HS-5 (cell line): ENCODE measurements around the gene BCL11B.

Experiments
- DNase-seq: peaks from one replicate; pipeline ENCODE4 v3.0.0-alpha.2; 2012; ENCODE audit warnings: low read depth

Gene BCL11B

DNA sequence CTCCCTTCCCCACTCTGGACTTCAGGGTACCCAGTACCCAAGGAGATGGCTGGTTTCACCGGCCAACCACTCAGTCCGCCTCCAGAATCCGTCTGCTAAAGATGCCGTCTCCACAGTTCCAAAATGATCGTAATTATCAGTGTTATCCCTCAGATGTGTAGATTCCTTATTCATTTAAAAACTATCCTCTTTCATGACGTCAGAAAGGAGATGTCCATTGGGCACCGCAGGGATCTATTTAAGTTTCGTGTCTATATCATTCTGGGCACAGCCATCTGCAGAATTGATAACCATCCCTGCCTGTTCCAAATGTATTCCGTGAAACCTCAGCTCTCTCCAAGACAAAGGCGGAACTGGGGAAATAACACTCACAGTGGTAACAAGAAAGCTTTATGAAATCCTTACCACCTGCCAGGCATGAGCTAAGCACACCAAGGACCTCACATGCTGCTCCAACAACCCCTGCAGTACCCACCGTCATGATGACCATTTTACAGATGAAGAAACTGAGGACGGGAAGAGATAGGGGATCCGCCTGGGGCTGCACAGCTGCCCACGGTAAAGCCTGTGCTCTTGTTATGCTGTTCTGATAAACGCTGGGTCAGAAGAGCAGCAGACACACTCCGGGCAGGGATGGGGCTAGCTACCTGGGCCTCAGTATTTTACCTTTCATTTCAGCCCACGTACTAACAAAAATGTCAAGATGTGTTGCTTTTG lies 90.0 kb downstream of the BCL11B start:
- no peak for DNase-seq

DNA sequence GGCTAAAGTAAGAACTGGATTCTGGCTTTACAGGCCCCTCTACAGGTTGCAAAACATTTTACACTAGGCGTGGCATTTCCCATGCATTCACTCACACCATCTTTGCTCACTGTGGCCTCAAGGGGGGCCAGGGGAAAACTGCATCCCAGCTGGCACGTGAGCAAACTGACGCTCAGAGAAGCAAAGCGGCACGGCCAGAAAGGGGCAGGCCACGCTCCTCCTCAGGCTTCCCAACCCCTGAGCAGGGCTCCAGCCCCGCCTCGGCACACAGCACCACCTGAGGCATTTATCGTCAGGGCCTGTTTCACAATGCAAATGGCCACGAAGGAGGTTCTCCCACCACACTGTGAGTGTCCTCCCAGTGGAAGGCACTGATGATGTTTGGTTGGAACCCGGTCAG lies 90.8 kb downstream of the BCL11B start:
- DNase-seq, result no peak

DNA sequence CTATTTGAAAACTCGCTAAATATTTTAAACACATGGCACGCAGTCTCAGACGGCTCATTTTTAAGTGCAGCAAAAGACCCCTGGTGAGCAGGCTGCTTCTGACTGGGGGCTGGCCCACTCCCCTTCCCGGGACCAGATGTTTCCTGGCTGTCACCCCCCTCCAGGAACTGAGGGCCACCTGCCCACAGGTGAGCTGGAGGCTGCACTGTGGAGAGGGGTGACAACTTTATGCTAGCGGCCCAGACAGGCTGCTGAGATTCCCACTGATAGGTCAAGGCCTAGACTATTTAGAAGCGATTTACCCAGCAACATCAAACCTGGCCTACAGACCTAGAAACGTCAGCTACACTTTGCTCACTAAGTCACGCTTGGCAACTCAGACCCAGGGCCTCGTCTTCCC lies 92.1 kb downstream of the BCL11B start:
- no peak for DNase-seq

DNA sequence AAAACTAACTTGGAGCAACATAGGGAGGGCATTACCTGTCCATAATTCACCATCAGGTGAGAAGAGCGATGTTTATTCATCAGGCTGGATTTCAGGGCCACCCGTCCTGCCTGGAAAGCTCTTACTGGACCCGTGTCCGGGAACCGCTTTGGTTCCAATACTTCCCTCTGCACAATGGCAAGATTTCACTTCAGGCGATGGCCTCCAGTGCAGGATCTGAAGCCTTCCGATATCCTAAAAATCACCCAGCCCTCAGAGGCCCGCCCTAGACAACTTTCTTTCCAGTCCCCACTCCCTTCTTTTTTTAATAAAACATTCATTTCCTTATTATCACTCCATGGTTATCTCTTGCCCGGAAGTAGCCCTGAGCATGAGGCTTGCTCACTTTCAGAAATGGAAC lies 92.5 kb downstream of the BCL11B start:
- no peak for DNase-seq

DNA sequence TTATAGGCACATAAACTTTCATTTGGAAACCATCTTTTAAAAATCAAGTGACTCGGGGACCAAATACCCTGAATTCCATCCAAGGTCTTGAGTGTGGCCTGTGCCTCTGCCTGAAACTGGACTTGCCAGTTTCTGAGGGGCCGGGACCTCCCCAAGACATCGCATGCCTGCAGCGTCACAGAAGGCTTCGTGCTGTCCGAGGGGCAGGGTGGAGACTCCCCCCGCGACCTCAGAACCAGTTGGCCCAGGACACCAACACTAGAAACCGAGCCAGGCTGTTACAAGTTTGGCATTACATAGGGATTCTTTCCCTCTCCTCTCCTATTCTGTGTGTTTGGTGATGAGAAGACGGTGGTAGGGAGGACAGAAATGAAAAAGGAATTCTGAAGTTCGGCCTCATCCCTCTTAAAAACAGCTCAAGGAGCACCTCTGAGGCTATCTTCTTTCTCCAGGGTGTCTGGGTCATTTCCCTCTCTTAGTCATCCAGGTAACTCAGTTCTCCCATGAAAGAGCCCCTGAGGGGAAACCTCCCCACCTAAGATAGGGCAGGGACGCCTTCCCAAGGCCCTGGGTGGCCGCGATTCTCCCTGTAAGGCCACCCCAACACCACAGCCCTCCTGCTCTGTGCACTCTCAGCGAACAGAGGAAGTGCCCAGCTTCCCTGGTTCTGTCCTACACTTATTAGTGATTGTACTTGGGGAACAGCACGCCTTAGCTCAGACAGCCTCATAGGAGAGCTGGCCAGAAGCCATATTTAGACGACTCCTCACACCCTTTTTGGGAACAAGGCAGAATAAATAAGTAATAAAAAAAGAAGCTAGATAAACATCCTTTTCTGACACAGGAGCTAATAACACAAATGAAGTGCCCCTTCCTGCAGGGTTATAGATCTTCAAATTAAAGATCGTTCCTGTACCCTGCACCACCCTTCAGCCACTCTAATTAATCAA lies 93.8 kb downstream of the BCL11B start:
- DNase-seq, result no peak

DNA sequence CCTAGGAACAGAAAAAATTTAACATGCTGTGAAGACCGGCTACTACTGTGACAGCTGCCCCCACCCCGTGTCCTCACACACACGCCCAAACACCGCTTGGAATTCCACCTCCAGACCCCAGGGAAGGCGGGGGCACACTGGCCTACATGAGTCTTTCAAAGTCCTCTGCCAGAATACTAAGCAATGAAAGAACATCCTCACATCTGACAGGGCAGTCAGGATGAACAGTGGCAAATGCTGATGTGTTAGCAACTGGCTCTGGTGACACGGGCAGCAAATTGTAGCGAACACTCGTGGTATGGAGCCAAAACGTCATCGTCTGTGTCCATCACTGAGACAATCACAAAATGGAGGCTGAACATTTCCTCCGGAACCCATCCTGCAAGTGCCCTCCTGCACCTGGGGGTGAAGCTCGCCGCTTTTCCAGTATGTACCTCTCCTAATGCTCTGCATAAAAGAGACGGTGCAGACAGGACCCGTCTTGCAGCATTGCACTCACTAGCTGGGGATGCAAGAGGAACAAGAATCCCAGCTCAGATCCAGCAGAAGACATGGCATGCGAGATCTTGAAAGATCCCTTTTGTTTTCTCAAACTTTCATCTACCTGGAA lies 94.8 kb downstream of the BCL11B start:
- no peak for DNase-seq

DNA sequence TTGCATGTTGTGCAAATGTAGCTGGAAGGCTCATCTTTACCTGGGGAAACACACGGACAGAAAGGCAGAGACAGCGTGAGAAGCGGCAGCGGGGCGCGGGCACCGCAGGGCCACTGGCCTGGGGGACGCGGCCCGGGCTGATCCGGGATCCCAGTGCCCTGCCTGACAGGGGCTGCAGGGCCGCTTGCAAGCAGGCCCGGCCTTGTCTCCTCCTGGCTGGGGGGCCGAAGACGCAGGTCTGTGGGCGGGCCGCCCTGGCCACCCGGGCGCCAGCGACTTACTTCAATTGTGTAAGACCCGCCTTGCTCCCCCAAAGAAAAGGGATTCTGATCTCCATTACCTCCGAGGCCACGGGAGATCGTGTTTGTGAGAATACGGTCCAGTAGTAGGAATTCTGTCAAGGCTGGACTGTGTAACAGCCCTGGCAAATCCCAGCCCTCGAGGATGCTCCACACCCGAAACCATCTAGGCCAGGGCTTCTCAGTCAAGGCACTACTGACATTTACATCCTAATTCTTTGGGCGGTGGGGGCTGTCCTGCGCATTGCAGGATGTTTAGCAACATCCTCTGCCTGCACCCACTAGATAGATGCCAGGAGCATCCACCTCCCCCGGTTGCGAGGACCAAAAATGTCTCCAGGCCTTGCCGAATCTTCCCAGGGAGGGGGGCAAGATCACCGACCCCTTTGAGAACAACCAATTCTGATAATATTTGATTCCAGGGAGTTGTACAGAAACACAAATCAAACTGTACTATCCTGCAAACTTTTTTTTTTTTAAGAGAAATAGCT lies 95.6 kb downstream of the BCL11B start:
- no peak for DNase-seq

DNA sequence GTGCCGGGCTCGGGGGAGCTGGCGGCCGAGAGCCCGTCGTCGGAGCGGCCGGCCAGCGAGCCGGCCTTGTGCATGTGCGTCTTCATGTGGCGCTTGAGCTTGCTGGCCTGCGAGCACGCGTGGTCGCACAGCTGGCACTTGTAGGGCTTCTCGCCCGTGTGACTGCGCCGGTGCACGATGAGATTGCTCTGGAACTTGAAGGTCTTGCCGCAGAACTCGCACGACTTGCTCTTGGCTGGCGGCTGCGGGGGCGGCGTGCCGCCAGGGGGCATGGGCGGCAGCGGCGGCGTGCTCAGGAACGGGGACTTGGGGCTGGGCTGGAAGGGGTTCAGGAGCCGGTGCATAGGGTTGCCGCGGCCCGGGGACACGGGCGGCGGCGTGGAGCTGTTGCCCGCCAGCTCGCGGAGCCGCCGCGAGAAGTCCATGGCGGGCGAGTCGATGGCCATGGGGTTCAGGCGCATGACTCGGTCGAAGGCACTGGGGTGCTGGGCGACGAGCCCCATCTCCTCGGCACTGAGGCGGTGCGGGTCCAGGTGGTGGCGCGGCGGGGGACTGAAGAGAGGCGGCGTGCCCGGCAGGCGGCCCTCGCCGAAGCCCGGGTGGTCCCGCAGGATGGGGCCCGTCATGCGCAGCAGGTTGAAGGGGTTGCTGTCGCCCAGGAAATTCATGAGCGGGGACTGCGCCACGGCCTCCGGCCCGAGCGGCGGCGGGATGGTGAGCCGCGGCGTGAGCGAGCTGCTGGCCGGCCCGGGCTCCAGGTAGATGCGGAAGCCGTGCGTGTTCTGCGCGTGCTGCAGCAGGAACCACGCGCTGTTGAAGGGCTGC lies 96.5 kb downstream of the BCL11B start:
- no peak for DNase-seq

DNA sequence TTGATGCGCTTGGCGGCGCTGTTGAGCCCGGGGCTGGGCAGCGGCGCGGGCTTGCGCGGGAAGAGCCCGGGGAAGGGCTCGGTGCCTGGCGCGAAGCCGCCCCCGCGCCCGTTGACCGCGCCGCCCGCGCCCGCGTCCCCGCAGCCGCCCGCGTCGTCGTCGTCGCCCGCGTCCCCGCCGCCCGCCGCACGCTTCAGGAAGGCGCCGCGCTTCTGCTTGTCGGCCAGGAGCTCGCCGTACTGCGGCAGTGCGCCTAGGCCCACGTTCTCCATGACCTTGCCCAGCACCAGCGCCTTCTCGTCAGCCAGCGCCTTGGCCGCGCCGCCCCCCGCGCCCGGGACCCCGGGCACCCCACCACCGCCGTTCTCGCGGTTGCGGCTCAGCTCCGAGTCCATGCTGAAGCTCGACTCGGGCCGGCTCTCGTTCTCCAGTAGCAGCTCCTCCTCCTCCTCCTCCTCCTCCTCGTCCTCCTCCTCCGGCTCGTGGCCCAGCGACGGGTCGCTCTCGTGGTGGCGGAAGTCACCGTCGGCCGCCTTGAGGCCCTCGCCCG lies 97.2 kb downstream of the BCL11B start:
- no peak for DNase-seq

DNA sequence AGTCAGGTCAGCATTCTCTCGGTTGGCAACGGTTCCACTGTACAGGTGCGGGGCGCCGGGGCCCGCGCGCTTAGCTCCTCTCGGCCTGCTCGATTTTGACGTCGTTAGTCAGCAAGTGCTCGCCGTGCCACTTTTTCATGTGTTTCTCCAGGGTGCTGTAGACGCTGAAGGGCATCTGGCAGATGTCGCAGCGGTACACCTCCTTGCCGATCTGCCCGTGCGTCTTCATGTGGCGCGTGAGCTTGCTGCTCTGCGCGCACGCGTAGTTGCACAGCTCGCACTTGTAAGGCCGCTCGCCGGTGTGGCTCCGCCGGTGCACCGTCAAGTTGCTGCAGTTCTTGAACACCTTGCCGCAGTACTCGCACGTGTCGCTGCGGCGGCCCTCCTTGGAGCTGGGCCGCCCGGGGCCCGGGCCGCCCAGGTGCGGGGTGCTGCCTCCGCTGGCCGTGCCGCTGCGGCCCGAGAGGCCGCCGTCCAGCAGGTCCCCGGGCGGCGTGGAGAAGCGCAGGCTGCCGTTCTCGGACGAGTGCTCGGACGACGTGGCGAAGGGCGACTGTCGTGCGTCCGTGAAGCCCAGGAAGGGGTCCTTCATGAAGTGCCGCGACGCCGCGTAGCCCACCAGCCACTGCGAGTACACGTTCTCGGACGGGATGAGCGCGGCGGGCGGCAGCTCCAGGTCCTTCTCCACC lies 97.8 kb downstream of the BCL11B start:
- DNase-seq, result no peak

DNA sequence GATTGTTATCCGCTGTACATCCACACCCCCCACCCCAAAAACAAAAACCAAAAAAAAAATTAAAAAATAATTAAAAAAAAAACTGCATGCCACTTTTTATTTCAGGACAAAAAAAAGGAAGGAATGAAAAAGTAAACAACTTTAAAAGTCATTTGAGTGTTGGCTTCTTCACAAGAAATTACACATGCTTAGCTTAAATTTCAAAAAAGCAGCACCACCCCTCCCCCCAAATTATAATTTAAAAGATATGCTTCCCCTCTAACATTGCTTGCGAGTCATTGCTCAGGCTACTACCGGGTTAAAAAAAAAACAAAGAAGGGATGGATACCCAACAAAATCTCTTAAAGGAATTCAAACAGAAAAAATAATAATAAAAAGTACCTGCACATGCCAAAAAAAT lies 98.5 kb downstream of the BCL11B start:
- DNase-seq, result no peak

DNA sequence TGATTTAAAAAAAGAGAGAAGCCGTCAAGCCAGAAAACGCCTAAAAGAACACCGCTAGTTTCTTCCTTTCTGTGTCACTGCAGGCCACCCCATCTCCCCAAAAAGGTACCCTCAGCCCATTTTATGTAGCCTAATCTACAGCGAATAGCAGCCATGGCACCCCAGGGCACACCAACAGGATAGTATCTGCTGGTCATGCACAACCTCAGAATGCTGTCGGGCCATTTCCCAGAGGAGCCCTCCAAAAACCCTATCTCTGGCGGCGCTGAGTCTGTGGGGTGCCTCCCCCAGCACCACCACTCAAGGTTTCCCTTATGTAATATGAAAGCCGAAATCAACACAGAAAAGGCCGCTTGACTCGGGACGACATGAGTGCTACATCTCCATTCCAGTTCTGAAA lies 98.9 kb downstream of the BCL11B start:
- DNase-seq, result no peak

DNA sequence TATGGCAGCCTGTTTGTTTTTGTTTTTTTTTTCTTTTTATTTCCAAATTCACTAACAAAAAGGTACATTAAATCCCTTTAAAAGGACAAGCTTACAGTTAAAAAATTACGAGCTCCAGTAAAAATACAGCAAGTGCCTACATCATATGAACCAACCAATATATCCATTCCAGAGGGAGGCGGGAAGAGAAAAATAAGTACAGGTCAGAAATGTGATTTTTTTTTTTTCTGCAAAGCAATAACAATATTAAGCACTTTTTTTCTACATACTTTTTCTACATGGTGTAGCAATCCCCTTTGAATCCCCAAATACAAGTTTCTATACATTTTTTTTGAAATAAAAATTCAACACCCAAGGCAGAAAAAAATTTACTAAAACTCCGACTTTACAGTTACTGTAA lies 100.6 kb downstream of the BCL11B start:
- DNase-seq, result no peak

DNA sequence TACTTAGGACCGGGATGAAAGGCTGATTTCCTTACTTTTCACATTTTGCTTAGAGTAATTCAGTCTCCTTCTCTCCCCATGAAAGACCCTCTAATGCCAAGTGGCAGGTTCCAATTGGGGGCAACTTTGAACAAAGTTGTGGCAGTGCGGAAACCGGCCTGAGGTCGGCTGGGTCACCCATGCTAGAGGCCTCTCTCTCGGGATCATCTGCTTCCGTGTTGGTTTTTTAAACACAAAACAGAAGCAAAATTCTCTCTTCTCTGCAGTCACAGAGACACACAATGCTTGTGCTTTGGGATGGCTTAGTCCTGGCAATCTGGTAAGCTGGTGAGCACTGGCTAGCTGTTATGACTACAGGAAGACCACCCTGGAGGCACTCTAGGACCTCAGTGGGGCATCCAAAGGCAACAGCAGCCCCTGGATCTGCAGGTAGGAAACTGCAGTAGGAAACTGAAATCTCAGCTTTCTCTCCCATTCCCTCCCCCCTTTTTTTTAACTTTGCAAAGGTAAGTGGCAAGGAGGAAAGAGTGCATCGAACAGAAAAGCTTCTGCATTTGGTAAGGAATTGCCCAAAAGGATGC lies 102.1 kb downstream of the BCL11B start:
- no peak for DNase-seq

DNA sequence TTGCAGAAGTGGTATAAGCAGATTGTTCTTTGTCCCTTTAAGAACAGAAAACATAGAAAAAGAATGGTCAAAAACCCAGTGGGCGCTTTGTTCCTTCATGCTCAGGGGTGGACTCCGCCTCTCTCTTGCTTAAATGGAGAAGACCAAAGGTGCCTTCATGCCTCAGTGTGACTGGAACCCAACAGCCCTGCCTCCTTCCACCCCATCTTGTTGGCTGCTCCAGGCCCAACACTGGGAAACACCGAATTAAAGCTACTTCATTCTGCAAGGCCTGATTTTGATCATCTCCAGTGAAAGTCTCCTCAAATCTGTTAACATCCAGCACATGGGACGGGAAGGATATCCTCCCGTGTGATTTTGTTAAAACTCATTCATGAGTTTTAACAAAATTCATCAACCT lies 103.7 kb downstream of the BCL11B start:
- no peak for DNase-seq

DNA sequence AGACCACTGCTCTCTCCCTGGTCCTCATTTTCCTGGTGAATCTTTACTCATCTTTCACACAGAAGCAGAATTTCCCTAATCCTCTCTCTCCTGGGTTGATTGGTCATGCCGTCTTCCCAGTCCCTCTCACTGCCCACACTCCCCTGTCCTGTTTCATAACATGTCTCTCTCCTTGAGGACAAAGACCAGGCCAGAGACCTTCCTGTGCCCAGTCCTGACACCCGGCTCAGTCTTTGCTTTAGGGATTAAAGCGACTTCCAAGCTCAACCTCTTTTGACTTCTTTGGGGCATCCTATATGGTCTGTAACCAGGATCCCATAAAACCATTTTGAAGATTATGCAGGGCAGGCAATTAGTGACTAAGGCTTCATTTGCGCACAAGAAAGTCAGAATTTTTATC lies 105.5 kb downstream of the BCL11B start:
- DNase-seq, result no peak

DNA sequence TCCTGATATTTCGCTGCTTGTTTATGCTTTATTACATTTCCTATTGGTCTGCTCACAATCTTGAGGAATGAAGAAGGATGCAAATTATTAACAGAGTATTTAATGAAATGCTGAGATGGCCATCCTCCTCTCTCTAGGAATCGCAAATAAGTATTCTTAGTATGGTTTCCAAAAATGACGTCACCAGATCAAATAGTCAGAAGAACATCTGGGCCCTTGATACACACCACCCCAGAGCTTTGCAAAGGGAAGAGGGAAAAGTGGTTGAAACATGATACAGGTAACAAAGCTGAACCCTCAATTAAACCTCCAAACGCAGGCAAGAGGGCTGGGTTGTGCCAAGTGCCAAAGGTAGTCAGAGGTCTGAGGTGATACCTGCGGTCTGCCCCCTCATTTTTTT lies 107.3 kb downstream of the BCL11B start:
- DNase-seq, result no peak

DNA sequence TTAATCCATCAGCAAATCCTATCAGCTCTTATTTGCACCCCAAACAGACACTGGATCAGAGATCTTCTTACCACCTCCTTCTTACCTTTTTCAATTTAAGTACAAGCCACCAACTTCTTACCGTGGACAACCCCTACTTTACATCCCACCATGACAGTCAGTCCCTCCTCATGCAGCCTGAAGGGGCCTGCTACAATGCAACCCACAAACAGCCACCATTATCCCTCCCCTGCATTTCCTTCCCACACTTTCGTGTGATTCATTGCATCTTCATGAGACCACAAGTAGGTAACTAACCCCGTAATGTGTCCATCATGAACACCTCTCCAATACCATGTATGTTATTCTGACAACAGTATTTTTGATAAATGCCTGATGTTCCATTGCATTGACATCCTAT lies 108.6 kb downstream of the BCL11B start:
- no peak for DNase-seq

DNA sequence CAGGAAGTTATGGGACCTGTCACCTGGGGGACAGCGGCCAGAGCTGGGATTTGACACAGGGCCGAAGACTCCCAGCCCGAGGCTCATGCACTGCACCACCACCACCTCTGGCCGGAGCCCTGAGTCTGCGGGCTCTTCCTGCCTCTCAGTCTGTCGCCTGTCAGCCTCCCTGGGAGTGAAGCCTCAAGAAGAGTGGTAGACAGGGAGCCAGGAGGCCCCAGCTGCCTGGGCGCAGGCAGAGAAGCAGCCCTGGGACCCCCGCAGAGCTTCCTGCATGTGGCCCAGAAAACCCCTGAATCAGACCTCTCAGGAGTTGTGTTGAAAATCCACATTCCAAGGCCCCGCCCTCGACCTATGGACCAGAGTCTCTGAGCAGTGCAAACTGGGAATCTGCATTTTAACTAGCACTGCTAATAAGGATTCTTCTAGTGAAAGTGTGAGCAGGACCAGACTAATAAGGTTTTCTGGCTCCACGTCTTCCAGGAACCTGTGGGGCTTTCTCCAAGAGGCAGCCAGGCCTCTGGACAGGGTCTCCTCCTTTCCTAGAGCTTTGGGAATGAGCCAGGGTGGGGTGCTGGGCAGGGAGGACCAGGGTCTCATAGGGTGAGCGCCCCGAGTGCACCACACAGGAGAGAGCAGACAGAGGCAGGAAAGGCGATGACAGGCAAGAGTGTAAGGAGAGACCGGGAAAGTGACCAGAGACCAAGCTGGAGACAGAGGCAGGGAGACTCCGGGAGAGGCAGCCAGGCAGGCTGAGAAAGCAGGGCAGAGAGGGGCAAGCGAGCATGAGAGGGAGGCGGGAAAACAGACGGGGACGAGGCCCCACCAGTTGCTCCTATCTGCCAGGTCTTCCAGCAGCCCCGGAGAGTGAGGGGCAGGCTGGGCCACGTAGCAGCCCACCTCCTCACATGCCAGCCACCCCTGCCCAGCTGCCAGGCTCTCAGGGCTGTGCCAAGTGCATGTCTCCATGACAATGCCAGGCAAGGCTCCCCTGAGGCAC lies 112.4 kb downstream of the BCL11B start:
- DNase-seq, result no peak
